WERI-Rb-1 (cell line): ENCODE measurements around the gene PPIA.

Source experiments
- DNase-seq: peaks from one replicate; pipeline ENCODE4 v3.0.0-alpha.2; 2020
- H3K27ac ChIP-seq: fragments of 250-450 bp; sonication (Bioruptor Pico); 2 replicates; pipeline ENCODE4 v1.5.1; 2020; ENCODE audit warnings: mild to moderate bottlenecking, moderate library complexity
- H3K27me3 ChIP-seq: fragments of 250-450 bp; sonication (Bioruptor Pico); 2 replicates; pipeline ENCODE4 v1.5.1; 2021; ENCODE audit warnings: mild to moderate bottlenecking, low read depth, moderate library complexity; ENCODE audit not compliant: insufficient read depth, severe bottlenecking
- H3K36me3 ChIP-seq: fragments of 250-450 bp; sonication (Bioruptor Pico); 2 replicates; pipeline ENCODE4 v1.5.1; 2020; ENCODE audit warnings: mild to moderate bottlenecking, moderate library complexity
- H3K4me3 ChIP-seq: 2 replicates; pipeline ENCODE4 v1.5.1; 2011; ENCODE audit warnings: low read depth, mild to moderate bottlenecking, control low read depth, low read length
- H3K9me3 ChIP-seq: fragments of 250-450 bp; sonication (Bioruptor Pico); 2 replicates; pipeline ENCODE4 v1.5.1; 2021; ENCODE audit warnings: mild to moderate bottlenecking, moderate library complexity; ENCODE audit not compliant: severe bottlenecking
- TF ChIP-seq, protein P1 (sequence below): IDR thresholded peaks from 2 replicates; pipeline ENCODE4 v1.5.1; 2011; ENCODE audit warnings: low read depth, mild to moderate bottlenecking, control low read depth, inconsistent platforms, low read length

PPIA gene

DNA sequence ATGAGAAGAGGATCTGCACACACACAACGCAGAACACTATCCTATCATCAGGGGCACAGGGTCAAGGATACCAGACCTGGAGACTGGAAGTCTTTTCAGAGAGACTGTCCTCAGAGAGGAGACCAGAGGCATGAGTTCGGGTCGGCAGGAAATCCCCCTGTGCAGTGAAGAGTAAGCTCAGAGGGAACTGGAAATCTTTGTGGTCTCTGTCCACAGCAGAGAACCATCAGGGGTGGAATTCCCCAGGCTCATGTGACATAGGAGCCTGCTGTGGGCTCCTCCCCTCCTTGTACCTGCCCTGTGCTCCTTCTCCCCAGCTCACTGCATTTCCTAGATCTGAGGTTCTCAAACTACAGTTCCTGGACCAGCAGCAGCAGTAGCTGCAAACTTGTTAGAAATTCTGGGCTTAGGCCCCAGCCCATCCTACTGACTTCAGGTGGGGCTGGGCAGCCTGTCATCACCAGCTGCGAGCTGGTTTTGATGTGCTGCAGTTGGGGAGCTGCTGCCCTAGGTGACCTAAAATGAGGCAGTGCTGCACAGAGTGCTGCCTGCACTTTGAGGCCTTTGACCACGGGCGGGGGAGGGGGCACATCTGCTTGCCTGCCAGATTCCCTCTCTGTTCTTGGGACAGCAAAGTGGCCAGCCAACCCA, 45.4 kb upstream of the PPIA start:
- TF ChIP-seq, protein P1, sequence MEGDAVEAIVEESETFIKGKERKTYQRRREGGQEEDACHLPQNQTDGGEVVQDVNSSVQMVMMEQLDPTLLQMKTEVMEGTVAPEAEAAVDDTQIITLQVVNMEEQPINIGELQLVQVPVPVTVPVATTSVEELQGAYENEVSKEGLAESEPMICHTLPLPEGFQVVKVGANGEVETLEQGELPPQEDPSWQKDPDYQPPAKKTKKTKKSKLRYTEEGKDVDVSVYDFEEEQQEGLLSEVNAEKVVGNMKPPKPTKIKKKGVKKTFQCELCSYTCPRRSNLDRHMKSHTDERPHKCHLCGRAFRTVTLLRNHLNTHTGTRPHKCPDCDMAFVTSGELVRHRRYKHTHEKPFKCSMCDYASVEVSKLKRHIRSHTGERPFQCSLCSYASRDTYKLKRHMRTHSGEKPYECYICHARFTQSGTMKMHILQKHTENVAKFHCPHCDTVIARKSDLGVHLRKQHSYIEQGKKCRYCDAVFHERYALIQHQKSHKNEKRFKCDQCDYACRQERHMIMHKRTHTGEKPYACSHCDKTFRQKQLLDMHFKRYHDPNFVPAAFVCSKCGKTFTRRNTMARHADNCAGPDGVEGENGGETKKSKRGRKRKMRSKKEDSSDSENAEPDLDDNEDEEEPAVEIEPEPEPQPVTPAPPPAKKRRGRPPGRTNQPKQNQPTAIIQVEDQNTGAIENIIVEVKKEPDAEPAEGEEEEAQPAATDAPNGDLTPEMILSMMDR = no peak
- Histone ChIP-seq H3K27ac (no peak overlapping the region), H3K4me3 (no peak overlapping the region), H3K36me3 (peaks cover 14% of the 10 kb centered on the region), H3K9me3 (no peaks in the 10 kb centered on the region), H3K27me3 (no peaks in the 10 kb centered on the region)
- no peak for DNase-seq

DNA sequence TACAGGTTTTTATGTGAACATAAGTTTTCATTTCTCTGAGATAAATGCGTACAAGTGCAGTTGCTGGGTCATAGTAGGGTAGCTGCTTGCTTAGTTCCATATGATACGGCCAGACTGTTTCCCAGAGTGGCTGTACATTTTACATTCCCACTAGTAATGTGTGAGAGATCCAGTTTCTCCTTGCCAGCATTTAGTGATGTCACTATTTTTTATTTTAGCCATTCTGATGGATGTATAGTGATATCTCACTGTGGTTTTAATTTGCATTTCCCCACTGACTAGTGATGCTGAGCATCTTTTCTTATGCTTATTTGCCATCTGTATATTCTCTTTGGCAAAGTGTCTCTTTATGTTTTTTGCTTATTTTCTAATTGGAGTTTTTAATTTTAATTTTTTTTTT, 43.7 kb upstream of the PPIA start:
- TF ChIP-seq, protein P1 = no peak
- H3K36me3 ChIP-seq = peaks cover 24% of the 10 kb centered on the region
- no peaks in the 10 kb centered on the region for H3K9me3 ChIP-seq
- DNase-seq = no peak
- H3K4me3 ChIP-seq = no peak overlapping the region
- H3K27ac ChIP-seq = no peak overlapping the region
- H3K27me3 ChIP-seq = no peaks in the 10 kb centered on the region

DNA sequence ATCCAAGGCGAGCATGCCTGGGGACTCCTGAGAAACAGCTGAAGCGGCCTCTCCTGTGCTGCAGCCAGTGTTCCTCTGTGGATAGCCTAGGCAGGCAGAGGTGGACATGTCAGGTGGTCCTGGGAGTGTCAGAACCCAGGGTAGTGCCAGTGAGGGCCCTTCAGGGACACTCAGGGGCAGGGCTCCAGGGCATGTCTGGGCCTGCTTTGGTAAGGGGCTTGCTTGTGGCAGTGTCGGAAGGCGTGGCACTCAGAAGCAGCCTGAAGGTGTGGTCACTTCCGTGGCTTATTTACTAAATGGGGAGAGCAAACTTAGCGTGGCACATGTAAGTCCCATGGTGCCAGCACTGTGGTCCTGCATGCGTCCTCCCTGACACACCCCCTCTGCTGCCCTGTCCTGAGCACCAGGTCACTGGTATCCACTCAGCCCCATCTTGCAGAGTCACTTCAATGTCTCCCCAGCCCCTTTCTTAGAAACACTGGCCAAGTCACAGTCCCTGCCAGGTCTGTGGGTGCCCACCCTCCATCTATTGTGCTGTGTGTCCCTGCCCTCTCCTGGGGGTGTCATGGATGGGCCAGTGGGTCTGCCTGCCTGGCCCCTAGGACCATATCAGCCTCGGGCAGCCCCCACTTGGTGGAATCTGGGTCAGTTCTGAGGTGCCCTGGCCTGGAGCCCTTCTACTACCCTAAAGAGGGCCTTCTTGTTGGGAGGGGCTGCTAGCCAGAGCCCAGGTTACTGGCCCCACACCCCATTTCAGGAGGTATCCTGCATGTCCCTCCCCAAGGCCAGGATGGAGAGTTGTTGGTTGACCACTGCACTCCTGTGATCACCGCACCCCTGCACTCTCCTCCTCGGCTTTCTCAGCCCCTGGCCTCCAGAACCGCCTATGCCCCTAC, 41.4 kb upstream of the PPIA start:
- peaks cover 29% of the 10 kb centered on the region for H3K36me3 ChIP-seq
- TF ChIP-seq, protein P1 = no peak
- H3K27me3 ChIP-seq = no peaks in the 10 kb centered on the region
- H3K4me3 ChIP-seq = no peak overlapping the region
- no peak for DNase-seq
- no peak overlapping the region; the same call in 1 of the 2 replicates for H3K27ac ChIP-seq
- H3K9me3 ChIP-seq = no peaks in the 10 kb centered on the region

- H3K4me3 ChIP-seq = no peak overlapping the region
- H3K9me3 ChIP-seq = no peaks in the 10 kb centered on the region
- peaks cover 26% of the 10 kb centered on the region for H3K36me3 ChIP-seq
- TF ChIP-seq, protein P1 = no peak
- no peak overlapping the region; the same call in 1 of the 2 replicates for H3K27ac ChIP-seq
- no peaks in the 10 kb centered on the region for H3K27me3 ChIP-seq
- DNase-seq = no peak
Measured at GRCh38 chr7:44755698-44756627, 40.5 kb upstream of the PPIA start.

- no peak for DNase-seq
- TF ChIP-seq, protein P1 = no peak
- H3K9me3 ChIP-seq = no peaks in the 10 kb centered on the region
- no peak overlapping the region for H3K27ac ChIP-seq
- no peak overlapping the region for H3K4me3 ChIP-seq
- peaks cover 29% of the 10 kb centered on the region for H3K36me3 ChIP-seq
- H3K27me3 ChIP-seq = no peaks in the 10 kb centered on the region
Measured at GRCh38 chr7:44756904-44757303, 39.6 kb upstream of the PPIA start.
